Suppressor macrophage (primary cell): ENCODE measurements around the gene CGB2.

Experiments used
- DNase-seq, 4 experiments: peaks; one replicate each; pipeline ENCODE4 v3.0.0-alpha.2; 2020 to 2022

CGB2 gene

DNA sequence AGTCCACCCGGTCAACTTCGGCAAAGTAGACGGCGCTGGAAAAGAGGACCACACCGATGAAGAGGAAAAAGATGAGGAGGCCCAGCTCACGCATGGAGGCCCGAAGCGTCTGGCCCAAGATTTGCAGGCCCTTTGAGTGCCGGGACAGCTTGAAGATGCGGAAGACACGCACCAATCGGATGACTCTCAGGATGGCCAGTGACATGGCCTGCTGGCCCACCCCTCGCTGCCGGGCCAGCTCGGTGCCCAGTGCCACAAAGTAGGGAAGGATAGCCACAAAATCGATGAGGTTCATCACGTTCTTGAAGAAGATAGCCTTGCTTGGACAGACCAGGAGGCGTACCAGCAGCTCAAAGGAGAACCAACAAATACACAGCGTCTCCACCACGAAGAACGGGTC, 38.7 kb downstream of the CGB2 start:
- DNase-seq: no peak

- DNase-seq: peak in 2 of 4 experiments; percentile 27 to 42
Observed at GRCh38 chr19:49071860-49072547, 40.3 kb downstream of the CGB2 start.

DNA sequence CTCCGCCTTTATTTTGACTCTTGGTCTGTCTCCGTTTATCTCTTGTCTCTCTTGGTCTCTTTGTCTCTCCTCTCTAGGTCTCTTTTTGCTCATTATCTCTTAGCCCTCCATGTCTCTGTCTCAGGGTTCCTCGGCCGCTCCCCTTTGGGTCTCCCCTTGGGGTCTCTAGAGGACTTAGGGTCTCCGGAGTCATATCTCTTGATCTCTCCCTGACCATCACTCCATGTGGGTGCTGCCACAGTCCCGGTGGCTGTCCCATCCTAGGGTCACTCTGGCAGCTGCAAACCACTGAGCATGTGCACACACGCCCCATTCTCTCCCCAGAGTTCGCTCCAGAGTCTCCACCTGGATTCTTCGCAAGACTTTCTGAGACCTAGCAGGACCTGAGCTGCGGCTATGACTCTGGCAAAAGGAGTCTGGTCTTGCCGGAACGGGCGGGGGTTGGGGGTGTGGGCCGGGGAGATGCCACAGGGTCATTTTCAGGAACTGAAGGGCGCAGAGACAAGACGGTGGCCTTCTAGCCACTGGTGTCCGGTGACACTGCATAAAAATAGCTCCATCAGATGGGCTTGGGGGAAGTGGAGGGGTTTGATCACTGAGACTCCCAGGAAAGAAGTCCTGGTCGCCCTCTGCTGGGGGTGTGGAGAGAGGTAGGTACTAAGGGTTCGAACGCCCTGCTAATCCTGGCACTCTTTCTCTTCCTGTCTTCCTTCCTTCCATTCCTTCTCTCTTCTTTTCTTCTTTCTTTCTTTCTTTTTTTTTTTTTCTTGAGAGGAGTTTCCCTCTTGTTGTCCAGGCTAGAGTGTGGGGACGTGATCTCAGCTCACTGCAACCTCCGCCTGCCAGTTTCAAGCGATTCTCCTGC, 42.1 kb downstream of the CGB2 start:
- peak; percentile 34 to 58 (median 47) for DNase-seq

- DNase-seq: peak; percentile 39 to 63 (median 50)
Observed at GRCh38 chr19:49074869-49075268, 43.2 kb downstream of the CGB2 start.

- no peak for DNase-seq
Observed at GRCh38 chr19:49080392-49080791, 48.7 kb downstream of the CGB2 start.

GRCh38 chr19:49081273-49081672, 49.6 kb downstream of the CGB2 start:
- DNase-seq: no peak
